ENCODE results near the gene GSG1L2.
"Not testable (repeated sequence)": the region's sequence is repeated elsewhere in the genome, so short reads cannot be mapped to it uniquely, and the experiment has no call there.

GSG1L2 gene

GRCh38 chr17:9788601-9789000 lies 33.3 kb downstream of the GSG1L2 start:
- DNase-seq = no peak

DNA sequence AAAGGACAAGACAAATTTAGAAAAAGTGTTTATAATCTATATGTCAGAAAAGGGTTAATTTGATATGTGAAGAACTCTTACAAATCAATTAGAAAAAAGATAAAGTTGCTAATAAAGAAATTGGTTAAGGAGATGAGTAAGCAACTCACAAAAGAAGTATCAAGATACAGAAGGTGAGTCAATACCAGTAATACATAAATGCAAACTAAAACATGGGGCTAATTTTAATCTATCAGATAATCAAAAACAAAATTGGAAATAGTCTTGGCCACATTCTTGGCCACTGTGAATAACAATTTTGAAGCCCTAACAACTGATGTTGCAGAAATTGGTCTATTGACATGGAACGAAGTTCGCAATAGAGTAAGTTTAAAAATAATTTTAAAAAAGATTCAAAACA lies 37.3 kb downstream of the GSG1L2 start:
- no peak for DNase-seq

- DNase-seq = not testable (repeated sequence)
These were observed 38.4 kb downstream of the GSG1L2 start for GRCh38 chr17:9783465-9783864.

DNA sequence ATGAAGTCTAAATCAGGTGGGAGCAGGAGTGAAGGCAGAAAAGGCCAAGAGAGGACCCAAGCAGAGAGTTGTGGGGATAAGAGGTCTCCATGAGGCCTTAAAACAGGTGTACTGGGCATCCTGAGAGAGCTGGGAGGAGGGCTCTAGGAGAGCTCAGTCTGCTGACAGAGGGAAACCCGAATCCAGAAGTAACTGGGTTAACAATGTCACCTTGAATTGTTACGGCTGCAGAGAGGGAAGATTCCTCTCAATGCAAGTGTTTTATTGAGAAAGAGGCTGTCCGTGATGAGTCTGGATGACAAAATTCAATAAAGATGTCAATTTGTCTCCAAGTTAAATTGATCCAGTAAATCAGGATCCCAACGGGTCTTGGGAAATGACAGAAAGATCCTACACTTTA lies 38.8 kb downstream of the GSG1L2 start:
- no peak for DNase-seq

DNA sequence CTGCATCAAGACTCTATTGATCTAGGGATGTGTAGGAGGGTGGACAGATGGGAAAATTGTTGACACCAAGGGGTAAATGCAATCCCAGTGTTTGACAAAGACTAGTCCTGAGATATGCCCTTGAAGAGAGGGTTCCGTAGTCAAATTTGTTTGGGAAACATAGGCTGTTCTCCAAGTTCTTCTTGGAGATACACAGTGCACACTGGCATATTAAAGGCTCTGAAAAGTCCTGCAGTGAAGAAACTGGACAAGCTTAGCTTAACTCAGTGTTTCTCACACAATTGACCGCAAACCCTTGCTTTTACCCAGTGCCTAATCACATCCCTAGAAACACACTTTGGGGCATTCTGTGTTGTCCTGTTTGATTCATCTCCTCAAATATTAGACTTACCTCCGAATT lies 41.3 kb downstream of the GSG1L2 start:
- no peak for DNase-seq

- no peak for DNase-seq
These were observed 45.0 kb downstream of the GSG1L2 start for GRCh38 chr17:9776911-9777310.

DNA sequence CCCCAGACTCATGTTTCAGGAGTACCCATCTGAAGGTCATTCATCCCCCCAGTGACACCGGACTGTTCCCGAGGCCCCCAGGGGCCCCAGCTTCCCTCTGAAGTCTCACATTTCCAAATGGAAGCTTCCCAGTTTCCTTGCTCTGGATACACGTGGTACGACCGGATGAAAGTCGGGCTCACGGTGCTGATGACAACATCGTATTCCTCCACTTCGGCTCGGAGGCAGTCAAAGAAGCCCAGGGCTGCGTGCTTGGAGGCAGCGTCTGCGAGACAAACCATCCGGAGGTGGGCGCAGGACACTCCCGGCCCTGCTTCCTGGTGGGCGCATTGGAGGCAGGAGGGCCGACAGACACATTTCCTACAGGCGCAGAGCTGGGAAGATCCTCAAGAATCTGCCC lies 49.2 kb downstream of the GSG1L2 start:
- no peak for DNase-seq

GRCh38 chr17:9771465-9771864 lies 50.4 kb downstream of the GSG1L2 start:
- no peak for DNase-seq

DNA sequence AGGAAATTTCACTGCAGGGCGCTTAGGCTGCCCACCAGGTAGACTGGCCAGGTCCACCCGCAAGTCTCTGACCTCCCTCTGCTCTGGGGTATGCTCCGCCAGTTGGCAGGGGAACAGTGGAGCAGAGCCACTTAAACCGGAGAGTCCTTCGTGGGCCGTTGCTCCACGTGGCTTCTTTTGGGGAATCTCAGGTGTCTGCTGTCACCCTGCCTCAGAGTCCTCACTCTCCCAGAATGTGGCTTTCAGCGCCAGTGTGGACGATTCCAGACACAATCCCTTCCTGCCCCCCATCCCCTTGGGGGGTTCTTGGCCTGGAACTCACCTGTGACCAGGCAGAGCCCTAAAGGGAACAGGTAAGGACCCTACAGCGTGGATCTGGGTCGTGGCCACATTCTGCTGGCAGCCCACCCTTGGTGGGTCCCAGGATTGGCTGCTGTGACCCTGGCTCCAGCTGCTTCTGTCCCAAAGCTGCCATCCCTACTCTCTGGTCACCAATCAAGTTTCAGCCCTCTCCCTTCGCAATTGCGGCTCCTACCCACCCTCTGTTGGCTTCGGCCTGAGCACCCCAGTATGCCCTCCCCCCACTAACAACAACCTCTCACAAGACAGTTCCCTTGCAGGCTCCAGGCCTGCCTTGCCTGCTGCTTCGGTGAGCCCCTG lies 52.7 kb downstream of the GSG1L2 start:
- DNase-seq = no peak

- no peak for DNase-seq
These were observed 53.4 kb downstream of the GSG1L2 start for GRCh38 chr17:9768381-9768934.

DNA sequence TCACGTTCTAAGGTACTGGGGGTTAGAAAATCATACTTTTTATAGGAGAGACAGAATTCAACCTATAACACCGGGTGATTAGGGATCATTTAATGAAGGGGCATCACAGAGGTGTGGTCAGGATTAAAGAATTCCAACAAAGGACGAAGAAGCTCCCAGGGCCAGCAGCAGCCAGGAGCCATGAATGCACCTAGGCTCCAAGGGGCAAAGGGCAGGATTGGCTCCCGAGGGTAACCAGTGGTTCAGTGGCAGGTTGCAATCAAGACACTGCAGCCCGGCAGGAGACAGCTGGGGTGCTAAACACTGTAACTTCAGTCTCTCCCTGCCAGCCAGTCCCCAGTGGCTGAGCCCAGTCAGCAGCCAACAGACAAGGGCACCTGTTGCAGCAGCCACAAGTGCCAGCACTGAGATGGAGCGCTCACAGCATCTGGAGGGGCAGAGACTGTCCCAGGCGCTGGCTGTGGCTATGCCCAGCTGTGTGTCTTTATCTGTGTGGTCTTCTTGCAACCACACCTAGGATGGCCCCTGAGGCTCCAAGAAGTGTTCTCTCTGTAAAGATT lies 54.4 kb downstream of the GSG1L2 start:
- no peak for DNase-seq

DNA sequence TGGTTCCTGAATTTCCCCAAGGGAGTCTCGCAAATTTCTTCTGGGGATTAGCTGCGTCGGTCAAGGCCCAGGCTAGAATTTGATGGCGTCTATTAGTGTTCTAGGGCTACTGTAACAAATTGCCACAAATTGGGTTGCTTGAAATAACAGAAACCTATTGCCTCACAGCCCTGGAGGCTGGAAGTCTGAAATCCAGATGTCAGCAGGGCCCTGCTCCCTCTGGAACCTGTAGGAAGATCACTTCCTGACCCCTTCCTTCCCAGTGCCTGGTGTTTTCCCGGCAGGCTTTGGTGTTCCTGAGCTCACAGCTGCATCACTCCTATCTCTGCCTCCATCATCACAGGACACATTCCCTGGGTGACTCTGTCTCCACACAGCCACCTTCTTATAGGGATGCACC lies 54.9 kb downstream of the GSG1L2 start:
- no peak for DNase-seq

DNA sequence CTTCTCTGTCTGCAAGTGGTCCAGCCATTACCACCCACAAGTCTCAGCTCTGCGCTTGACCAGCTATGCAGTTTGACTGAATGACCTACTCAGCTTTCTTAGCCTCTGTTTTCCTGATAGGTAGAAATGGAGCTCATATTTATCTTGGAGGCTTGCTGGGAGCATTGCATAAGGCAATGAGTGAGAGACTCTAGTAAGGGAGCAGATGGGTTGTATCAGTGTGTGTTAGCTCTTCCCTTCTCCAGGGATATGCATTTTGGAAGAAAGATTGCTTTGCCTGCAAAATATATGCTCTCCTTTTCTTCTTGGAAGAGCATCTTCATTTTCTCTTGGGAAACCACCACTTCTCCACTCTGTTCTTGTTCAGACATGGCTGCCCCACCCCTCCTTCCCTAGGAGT lies 56.6 kb downstream of the GSG1L2 start:
- DNase-seq = no peak

- no peak for DNase-seq
These were observed 58.2 kb downstream of the GSG1L2 start for GRCh38 chr17:9763643-9764042.

DNA sequence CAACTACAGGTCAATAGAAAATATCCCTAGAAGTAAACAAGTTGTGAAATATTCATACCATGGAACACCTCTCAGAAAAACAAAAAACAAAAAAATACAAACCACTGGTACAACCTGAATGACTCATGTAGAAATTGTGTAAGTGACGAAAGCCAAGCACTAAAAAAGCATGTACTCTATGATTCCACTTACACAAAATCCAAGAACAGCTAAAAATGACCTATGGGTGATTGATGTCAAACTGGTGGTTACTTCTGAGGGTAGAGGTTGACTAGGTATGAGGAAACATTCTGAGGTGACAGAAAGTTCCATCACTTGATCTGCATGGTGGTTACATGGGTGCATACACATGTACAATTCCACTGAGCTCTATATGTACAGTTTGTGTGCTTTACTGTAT lies 61.6 kb downstream of the GSG1L2 start:
- no peak for DNase-seq

DNA sequence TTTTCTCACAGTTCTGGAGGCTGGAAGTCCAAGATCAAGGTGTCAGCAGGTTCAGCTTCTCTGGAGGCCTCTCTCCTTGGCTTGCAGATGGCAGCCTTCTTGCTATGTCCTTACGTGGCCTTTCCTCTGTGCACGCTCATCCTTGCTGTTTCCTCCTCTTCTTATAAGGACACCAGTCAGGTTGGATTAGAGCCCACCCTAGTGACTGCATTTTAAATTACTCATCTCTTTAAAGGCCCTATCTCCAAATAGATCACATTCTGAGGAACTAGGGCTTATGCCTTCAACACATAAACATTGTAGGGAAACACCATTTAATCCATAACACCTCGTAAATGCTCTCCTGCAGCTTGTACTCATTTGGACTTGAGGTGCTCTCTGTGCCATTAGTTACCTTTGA lies 66.8 kb downstream of the GSG1L2 start:
- DNase-seq = no peak
